Thyroid gland (tissue), 4 donors: ENCODE measurements around the gene MBNL2. TPM values are rescaled to one million over a fixed set of nuclear protein-coding genes. Genes with fewer than 3 reads are reported as not detected.
A peak's percentile ranks its signal among the peaks of the same experiment; 100 is the strongest.
"Not testable (repeated sequence)": the region's sequence is repeated elsewhere in the genome, so short reads cannot be mapped to it uniquely, and the experiment has no call there.

Experiments used
- DNase-seq, 2 donors: peaks; one replicate each; pipeline ENCODE4 v3.0.0-alpha.2; 2019
- H3K27ac ChIP-seq, 3 donors: fragments of 200-600 bp; sonication (generic); 1 replicate in 2 of 3; 2 replicates in 1 of 3; pipeline ENCODE4 v1.5.1; 2016 to 2019; ENCODE audit warnings: mild to moderate bottlenecking in 1 of 3, moderate library complexity in 1 of 3
- H3K27me3 ChIP-seq: fragments of 200-600 bp; sonication (generic); one replicate; pipeline ENCODE4 v1.5.1; 2019
- H3K36me3 ChIP-seq, 2 donors: fragments of 200-600 bp; sonication (generic); one replicate each; pipeline ENCODE4 v1.5.1; 2016 to 2019
- H3K4me1 ChIP-seq, 2 donors: fragments of 200-600 bp; sonication (generic); one replicate each; pipeline ENCODE4 v1.5.1; 2017 to 2019
- H3K4me3 ChIP-seq, 3 donors: fragments of 200-600 bp; sonication (generic); replicated peaks in 1 of 3; 1 replicate in 2 of 3; 2 replicates in 1 of 3; pipeline ENCODE4 v1.5.1; 2016; ENCODE audit warnings: mild to moderate bottlenecking in 1 of 3
- H3K9me3 ChIP-seq: fragments of 200-600 bp; sonication (generic); one replicate; pipeline ENCODE4 v1.5.1; 2017
- POLR2A ChIP-seq, 2 donors: fragments of 450-650 bp; IDR thresholded peaks; one replicate each; pipeline ENCODE4 v1.6.1; 2017; ENCODE audit warnings: antibody characterized with exemption in 2 of 2, mild to moderate bottlenecking in 2 of 2, moderate library complexity in 1 of 2
- WGBS, 2 donors: methylation state at CpG; one replicate each; pipeline ENCODE4 v1.1.5; 2017; 5-methylcytosine and 5-hydroxymethylcytosine counted together
- intact Hi-C: fragments of 100-400 bp; cut with DNase I; formaldehyde crosslinking; loops from one replicate; pipeline ENCODE4 v1.15.1; 2023
- total RNA-seq, 4 donors: library from RNA; depleted of rRNA; stranded (reverse); fragments of >200 nt; gene quantifications; one replicate each; pipeline ENCODE4 v1.2.3, GENCODE V29; 2016
- TF ChIP-seq, protein P1 (sequence below), 6 experiments: fragments of 200-600 bp in 3 of 6; fragments of 450-650 bp in 3 of 6; sonication (generic) in 3 of 6; IDR thresholded peaks; one replicate each; pipeline ENCODE4 v1.5.1; 2016 to 2019; ENCODE audit warnings: antibody characterized with exemption in 6 of 6, mild to moderate bottlenecking in 2 of 6, inconsistent platforms in 1 of 6, moderate library complexity in 1 of 6

Gene MBNL2
- total RNA-seq, 4 donors from 2014 or later = 93.4 to 99.9 (median 98.3) TPM

GRCh38 chr13:97205982-97206381 is 16.2 kb upstream of the MBNL2 start:
- no peak for TF ChIP-seq POLR2A (IDR thresholded peaks at IDR 0.05)
- TF ChIP-seq, protein P1, sequence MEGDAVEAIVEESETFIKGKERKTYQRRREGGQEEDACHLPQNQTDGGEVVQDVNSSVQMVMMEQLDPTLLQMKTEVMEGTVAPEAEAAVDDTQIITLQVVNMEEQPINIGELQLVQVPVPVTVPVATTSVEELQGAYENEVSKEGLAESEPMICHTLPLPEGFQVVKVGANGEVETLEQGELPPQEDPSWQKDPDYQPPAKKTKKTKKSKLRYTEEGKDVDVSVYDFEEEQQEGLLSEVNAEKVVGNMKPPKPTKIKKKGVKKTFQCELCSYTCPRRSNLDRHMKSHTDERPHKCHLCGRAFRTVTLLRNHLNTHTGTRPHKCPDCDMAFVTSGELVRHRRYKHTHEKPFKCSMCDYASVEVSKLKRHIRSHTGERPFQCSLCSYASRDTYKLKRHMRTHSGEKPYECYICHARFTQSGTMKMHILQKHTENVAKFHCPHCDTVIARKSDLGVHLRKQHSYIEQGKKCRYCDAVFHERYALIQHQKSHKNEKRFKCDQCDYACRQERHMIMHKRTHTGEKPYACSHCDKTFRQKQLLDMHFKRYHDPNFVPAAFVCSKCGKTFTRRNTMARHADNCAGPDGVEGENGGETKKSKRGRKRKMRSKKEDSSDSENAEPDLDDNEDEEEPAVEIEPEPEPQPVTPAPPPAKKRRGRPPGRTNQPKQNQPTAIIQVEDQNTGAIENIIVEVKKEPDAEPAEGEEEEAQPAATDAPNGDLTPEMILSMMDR (IDR thresholded peaks at IDR 0.05) = no peak
- no peak overlapping the region for H3K27ac ChIP-seq
- 41 to 61% methylated on average over 3 of the region's 3 CpGs for WGBS, 2 donors
- H3K4me1 ChIP-seq = no peaks in the 10 kb centered on the region
- no peak overlapping the region for H3K4me3 ChIP-seq
- intact Hi-C loops = no loop called here
- no peaks in the 10 kb centered on the region for H3K9me3 ChIP-seq
- DNase-seq = no peak
- no peaks in the 10 kb centered on the region for H3K36me3 ChIP-seq
- no peaks in the 10 kb centered on the region for H3K27me3 ChIP-seq

GRCh38 chr13:97207252-97207651 is 14.9 kb upstream of the MBNL2 start:
- H3K9me3 ChIP-seq, H3K4me3 ChIP-seq, H3K27me3 ChIP-seq, H3K4me1 ChIP-seq, H3K27ac ChIP-seq, intact Hi-C loops, H3K36me3 ChIP-seq, DNase-seq: not testable (repeated sequence)
- 90 to 92% methylated on average over 3 of the region's 3 CpGs for WGBS, 2 donors

DNA sequence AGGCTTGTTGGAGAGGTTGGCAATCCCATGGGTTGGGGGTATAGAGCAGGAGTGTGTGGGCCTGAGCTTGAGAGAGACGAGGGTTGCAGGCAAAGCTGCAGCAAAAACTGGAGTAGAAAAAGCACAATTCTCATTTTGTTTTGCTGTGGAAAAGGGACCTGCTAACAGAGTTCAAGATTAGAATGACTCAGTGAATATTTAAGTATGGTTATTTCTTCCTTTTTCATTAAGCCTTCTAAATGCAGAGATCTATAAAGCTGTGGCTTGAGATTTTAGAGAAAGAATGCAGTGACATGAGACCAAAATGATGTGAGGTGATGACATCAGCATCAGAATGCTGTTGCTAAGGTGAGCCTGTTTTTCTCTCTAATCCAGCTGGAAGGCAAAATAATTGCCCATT is 10.8 kb upstream of the MBNL2 start:
- Histone ChIP-seq H3K27ac (no peak overlapping the region), H3K27me3 (no peaks in the 10 kb centered on the region), H3K9me3 (no peaks in the 10 kb centered on the region), H3K4me1 (no peaks in the 10 kb centered on the region), H3K4me3 (no peak overlapping the region), H3K36me3 (no peaks in the 10 kb centered on the region)
- intact Hi-C loops = loop anchor here (10.0 kb wide), 1 partner anchor 96 kb away; no protein-coding TSS in a partner anchor
- WGBS, 2 donors = 95 to 98% methylated on average over 1 of the region's 1 CpG
- no peak for TF ChIP-seq POLR2A (IDR thresholded peaks at IDR 0.05)
- TF ChIP-seq, protein P1 (IDR thresholded peaks at IDR 0.05) = no peak
- no peak for DNase-seq

GRCh38 chr13:97212004-97212403 is 10.1 kb upstream of the MBNL2 start:
- 84 to 87% methylated on average over 4 of the region's 4 CpGs for WGBS, 2 donors
- Histone ChIP-seq H3K27ac (no peak overlapping the region), H3K4me3 (no peak overlapping the region), H3K9me3 (no peaks in the 10 kb centered on the region), H3K4me1 (no peaks in the 10 kb centered on the region), H3K36me3 (no peaks in the 10 kb centered on the region), H3K27me3 (no peaks in the 10 kb centered on the region)
- no peak for DNase-seq
- intact Hi-C loops = loop anchor here (10.0 kb wide), 1 partner anchor 97 kb away; no protein-coding TSS in a partner anchor
- TF ChIP-seq, protein P1 (IDR thresholded peaks at IDR 0.05) = no peak
- TF ChIP-seq POLR2A (IDR thresholded peaks at IDR 0.05) = no peak

DNA sequence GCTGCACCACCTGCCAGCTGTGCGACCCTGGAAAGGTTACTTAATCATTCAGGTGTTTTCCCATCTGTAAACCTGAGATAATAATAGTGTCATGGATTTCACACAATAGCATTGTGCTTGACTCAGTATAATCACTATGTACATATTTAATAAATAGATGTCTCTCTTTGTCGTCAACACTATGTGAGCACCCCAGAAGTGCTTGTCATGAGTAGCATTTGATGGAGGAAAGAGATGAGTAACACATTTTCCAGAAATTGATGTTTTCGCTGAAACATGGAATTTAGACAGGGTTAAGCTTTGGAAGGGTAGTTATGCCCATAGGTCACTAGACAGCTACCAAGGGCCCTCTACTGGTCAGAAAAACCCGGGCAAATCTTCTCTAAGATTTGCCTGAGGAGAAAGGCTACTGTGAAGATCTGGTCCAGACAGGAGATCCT is 9.5 kb upstream of the MBNL2 start:
- Histone ChIP-seq H3K27me3 (no peaks in the 10 kb centered on the region), H3K4me3 (no peak overlapping the region), H3K4me1 (no peaks in the 10 kb centered on the region), H3K36me3 (no peaks in the 10 kb centered on the region), H3K27ac (no peak overlapping the region), H3K9me3 (no peaks in the 10 kb centered on the region)
- intact Hi-C loops = loop anchor here (10.0 kb wide), 1 partner anchor 98 kb away; no protein-coding TSS in a partner anchor
- DNase-seq = no peak
- 68 to 69% methylated on average over 4 of the region's 4 CpGs for WGBS, 2 donors
- TF ChIP-seq, protein P1 (IDR thresholded peaks at IDR 0.05) = peak in 4 of 6 experiments; percentile 24 to 43 (median 36)
- TF ChIP-seq POLR2A (IDR thresholded peaks at IDR 0.05) = no peak
